ENCODE data around the gene UNK. TPM values are rescaled to one million over a fixed set of nuclear protein-coding genes. Genes with fewer than 3 reads are reported as not detected.

The UNK gene
- total and polyA plus RNA-seq, 9 of the 15 experiments (the other 6 are each of a cell fraction or from before 2014, with no cell fraction given): 12.8 to 38.6 (median 24.8) TPM

DNA sequence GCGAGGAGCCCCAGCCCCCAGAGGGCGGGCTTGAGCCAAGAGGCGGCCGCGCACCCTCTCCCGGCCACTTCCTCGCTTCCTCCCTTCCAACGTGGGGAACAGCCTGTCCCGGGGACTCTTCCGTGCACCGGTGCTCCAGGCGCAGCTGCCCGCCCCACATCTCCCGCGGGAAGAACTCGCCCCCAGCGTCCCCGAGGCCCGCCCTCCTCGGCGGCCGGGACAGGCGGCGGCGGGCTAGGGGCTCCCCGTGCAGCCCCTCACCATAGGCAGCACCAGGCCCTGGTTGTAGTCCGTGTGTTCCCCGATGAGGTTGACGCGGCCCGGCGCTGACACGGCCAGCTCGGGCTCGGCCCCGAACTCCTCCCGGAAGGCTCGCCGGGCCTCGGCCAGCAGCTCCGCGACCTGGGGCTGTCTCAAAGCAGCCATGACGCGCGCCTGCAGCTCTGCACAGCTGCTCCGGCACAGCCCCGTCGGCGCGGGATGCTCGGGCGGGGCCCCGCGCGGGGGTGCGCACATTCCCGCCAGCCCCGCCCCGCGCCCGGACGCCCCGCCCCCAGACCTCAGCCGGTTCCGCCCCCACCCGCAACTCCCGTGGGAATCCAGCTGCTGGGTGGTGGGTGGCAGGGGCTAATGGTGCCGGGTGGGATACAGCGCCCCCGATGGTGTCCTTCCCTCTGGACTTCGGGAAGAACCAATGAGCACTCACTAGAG lies 19.7 kb upstream of the UNK start, which contains the start of gene GALK1 (continued):
- TF ChIP-seq ETS2 (tag; IDR thresholded peaks at IDR 0.05; ENCODE audit: borderline replicate concordance, poor library complexity, severe bottlenecking) (no peak), HMGN3 (IDR thresholded peaks at IDR 0.05; ENCODE audit: borderline replicate concordance, extremely low read depth, insufficient read length, low read depth, low read length) (no peak), JUND (IDR thresholded peaks at IDR 0.05; ENCODE audit: borderline replicate concordance, low read depth, low read length) (peak; percentile 29; the same call in 1 of the 2 replicates), JUND (tag; IDR thresholded peaks at IDR 0.05; ENCODE audit: borderline replicate concordance, low read depth, low read length) (no peak), ZNF507 (tag; conservative IDR thresholded peaks at IDR 0.05) (no peak), ZNF316 (IDR thresholded peaks at IDR 0.05) (no peak), ZNF41 (CRISPR knock-in tag; conservative IDR thresholded peaks at IDR 0.05) (no peak), NFATC3 (IDR thresholded peaks at IDR 0.05) (no peak), SRSF7 (optimal IDR thresholded peaks at IDR 0.05; ENCODE audit: low read depth, low read length) (no peak), TEAD2 (tag; IDR thresholded peaks at IDR 0.05) (no peak), GATAD2A (IDR thresholded peaks at IDR 0.05) (no peak), ZNF445 (CRISPR knock-in tag; IDR thresholded peaks at IDR 0.05; ENCODE audit: low read depth) (no peak), ZNF217 (CRISPR knock-in tag; IDR thresholded peaks at IDR 0.05) (no peak), CTBP1 (IDR thresholded peaks at IDR 0.05; ENCODE audit: borderline replicate concordance) (peak; percentile 52), ZBTB7A (IDR thresholded peaks at IDR 0.05; ENCODE audit: borderline replicate concordance, control insufficient read depth, low read depth, low read length) (peak; percentile 26), CHD1 (IDR thresholded peaks at IDR 0.05; ENCODE audit: low read length) (no peak)
- TF ChIP-seq, protein P1, sequence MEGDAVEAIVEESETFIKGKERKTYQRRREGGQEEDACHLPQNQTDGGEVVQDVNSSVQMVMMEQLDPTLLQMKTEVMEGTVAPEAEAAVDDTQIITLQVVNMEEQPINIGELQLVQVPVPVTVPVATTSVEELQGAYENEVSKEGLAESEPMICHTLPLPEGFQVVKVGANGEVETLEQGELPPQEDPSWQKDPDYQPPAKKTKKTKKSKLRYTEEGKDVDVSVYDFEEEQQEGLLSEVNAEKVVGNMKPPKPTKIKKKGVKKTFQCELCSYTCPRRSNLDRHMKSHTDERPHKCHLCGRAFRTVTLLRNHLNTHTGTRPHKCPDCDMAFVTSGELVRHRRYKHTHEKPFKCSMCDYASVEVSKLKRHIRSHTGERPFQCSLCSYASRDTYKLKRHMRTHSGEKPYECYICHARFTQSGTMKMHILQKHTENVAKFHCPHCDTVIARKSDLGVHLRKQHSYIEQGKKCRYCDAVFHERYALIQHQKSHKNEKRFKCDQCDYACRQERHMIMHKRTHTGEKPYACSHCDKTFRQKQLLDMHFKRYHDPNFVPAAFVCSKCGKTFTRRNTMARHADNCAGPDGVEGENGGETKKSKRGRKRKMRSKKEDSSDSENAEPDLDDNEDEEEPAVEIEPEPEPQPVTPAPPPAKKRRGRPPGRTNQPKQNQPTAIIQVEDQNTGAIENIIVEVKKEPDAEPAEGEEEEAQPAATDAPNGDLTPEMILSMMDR (IDR thresholded peaks at IDR 0.05 in 2 of 3, conservative IDR thresholded peaks at IDR 0.05 in 1 of 3; ENCODE audit: insufficient read depth in 2 of 3, low read depth in 1 of 3, low read length in 3 of 3): peak; percentile 82 to 96 (median 92); a peak in 5 of 6 replicates
- TF ChIP-seq, protein P2, sequence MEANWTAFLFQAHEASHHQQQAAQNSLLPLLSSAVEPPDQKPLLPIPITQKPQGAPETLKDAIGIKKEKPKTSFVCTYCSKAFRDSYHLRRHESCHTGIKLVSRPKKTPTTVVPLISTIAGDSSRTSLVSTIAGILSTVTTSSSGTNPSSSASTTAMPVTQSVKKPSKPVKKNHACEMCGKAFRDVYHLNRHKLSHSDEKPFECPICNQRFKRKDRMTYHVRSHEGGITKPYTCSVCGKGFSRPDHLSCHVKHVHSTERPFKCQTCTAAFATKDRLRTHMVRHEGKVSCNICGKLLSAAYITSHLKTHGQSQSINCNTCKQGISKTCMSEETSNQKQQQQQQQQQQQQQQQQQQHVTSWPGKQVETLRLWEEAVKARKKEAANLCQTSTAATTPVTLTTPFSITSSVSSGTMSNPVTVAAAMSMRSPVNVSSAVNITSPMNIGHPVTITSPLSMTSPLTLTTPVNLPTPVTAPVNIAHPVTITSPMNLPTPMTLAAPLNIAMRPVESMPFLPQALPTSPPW (CRISPR knock-in tag; IDR thresholded peaks at IDR 0.05): peak; percentile 91
- TF ChIP-seq, protein P3, sequence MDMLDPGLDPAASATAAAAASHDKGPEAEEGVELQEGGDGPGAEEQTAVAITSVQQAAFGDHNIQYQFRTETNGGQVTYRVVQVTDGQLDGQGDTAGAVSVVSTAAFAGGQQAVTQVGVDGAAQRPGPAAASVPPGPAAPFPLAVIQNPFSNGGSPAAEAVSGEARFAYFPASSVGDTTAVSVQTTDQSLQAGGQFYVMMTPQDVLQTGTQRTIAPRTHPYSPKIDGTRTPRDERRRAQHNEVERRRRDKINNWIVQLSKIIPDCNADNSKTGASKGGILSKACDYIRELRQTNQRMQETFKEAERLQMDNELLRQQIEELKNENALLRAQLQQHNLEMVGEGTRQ (CRISPR knock-in tag; IDR thresholded peaks at IDR 0.05): no peak
- TF ChIP-seq, protein P4, sequence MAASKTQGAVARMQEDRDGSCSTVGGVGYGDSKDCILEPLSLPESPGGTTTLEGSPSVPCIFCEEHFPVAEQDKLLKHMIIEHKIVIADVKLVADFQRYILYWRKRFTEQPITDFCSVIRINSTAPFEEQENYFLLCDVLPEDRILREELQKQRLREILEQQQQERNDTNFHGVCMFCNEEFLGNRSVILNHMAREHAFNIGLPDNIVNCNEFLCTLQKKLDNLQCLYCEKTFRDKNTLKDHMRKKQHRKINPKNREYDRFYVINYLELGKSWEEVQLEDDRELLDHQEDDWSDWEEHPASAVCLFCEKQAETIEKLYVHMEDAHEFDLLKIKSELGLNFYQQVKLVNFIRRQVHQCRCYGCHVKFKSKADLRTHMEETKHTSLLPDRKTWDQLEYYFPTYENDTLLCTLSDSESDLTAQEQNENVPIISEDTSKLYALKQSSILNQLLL (CRISPR knock-in tag; IDR thresholded peaks at IDR 0.05; ENCODE audit: borderline replicate concordance): no peak
